GM12878 (cell line): ENCODE results near the gene ACOT13. TPM values are rescaled to one million over a fixed set of nuclear protein-coding genes. Genes with fewer than 3 reads are reported as not detected.
A peak's percentile ranks its signal among the peaks of the same experiment; 100 is the strongest.

Source experiments
- ATAC-seq: fragments of 200-7000 bp; cut with Tn5 transposase; 3 replicates; pipeline ENCODE4 v1.9.1; 2020; ENCODE audit warnings: mild to moderate bottlenecking, moderate library complexity
- BruUV-seq: library from RNA; stranded (reverse); fragments of 400-500 nt; replicated peaks from 2 replicates; lab custom pipeline; 2021; lab: Mats Ljungman, UMichigan
- CTCF ChIA-PET: fragments of 300-600 bp; sonication (Branson Sonifier 250); formaldehyde crosslinking; extraction: SDS; loops from one replicate; lab custom pipeline; 2021; ENCODE audit warnings: inconsistent platforms; lab: Yijun Ruan, JAX
- POLR2A ChIA-PET: fragments of 350-600 bp; formaldehyde crosslinking; extraction: SDS; loops from one replicate; lab custom pipeline; 2021; ENCODE audit warnings: inconsistent platforms; lab: Charles Lee
- RAD21 ChIA-PET: fragments of 300-600 bp; sonication (Branson Sonifier 250); formaldehyde crosslinking; loops from one replicate; lab custom pipeline; 2023; ENCODE audit warnings: antibody characterized with exemption; ENCODE audit not compliant: unreplicated experiment; lab: Charles Lee
- SMC1A ChIA-PET: fragments of 300-600 bp; sonication (Branson Sonifier 250); formaldehyde crosslinking; loops from one replicate; lab custom pipeline; 2023; ENCODE audit not compliant: unreplicated experiment, uncharacterized antibody; lab: Charles Lee
- DNase-seq: peaks from one replicate; pipeline ENCODE4 v3.0.0-alpha.2; 2011; ENCODE audit warnings: low read depth, low spot score
- FAIRE-seq: peaks from 3 replicates; lab custom pipeline; 2011; peaks lifted over from hg19 to GRCh38; lab: Jason Lieb, UNC
- H2AFZ ChIP-seq: 2 replicates; pipeline ENCODE4 v1.6.0; 2011; ENCODE audit warnings: low read depth, low read length, control low read depth; ENCODE audit not compliant: control insufficient read depth
- H3K27ac ChIP-seq: 2 replicates; pipeline ENCODE4 v1.5.1; 2011; ENCODE audit warnings: control low read depth; ENCODE audit not compliant: control insufficient read depth, insufficient read depth
- H3K27me3 ChIP-seq, 2 experiments: replicated peaks in 1 of 2; 2 replicates each; pipeline versions ENCODE4 v1.6.0 to v1.6.1; 2011; ENCODE audit warnings: low read length in 1 of 2; ENCODE audit not compliant: control insufficient read depth in 2 of 2, insufficient read depth in 2 of 2
- H3K36me3 ChIP-seq, 2 experiments: 2 replicates each; pipeline ENCODE4 v1.5.1; 2011; ENCODE audit warnings: low read length in 1 of 2; ENCODE audit not compliant: control insufficient read depth in 2 of 2, insufficient read depth in 2 of 2
- H3K4me1 ChIP-seq: 2 replicates; pipeline ENCODE4 v1.6.1; 2011; ENCODE audit warnings: mild to moderate bottlenecking, low read length, moderate library complexity, mixed read lengths; ENCODE audit not compliant: control insufficient read depth, insufficient read depth
- H3K4me2 ChIP-seq: 2 replicates; pipeline ENCODE4 v1.6.0; 2011; ENCODE audit warnings: control low read depth; ENCODE audit not compliant: control insufficient read depth, insufficient read depth
- H3K4me3 ChIP-seq: fragments of 200-600 bp; sonication (generic); 2 replicates; pipeline ENCODE4 v1.5.1; 2016
- H3K79me2 ChIP-seq: 2 replicates; pipeline ENCODE4 v1.6.0; 2011; ENCODE audit warnings: low read length; ENCODE audit not compliant: control insufficient read depth, insufficient read depth
- H3K9ac ChIP-seq: 2 replicates; pipeline ENCODE4 v1.8.0; 2011; ENCODE audit warnings: low read length, control low read depth, mixed read lengths; ENCODE audit not compliant: control insufficient read depth, insufficient read depth
- H3K9me3 ChIP-seq: replicated peaks from 3 replicates; pipeline ENCODE4 v1.5.1; 2011; ENCODE audit warnings: mild to moderate bottlenecking, low read length; ENCODE audit not compliant: control insufficient read depth, insufficient read depth
- H4K20me1 ChIP-seq: 2 replicates; pipeline ENCODE4 v1.6.0; 2011; ENCODE audit not compliant: control insufficient read depth, insufficient read depth
- CHD2 ChIP-seq: IDR thresholded peaks from 2 replicates; pipeline ENCODE4 v1.6.1; 2011; ENCODE audit warnings: low read depth, low read length, improper control_type of control experiment, borderline replicate concordance
- CREM ChIP-seq: IDR thresholded peaks from 2 replicates; pipeline ENCODE4 v1.6.1; 2014; ENCODE audit warnings: antibody characterized with exemption, low read depth
- MXI1 ChIP-seq: fragments of 150-350 bp; IDR thresholded peaks from 2 replicates; pipeline ENCODE4 v1.6.1; 2011; ENCODE audit warnings: low read depth, mild to moderate bottlenecking, inconsistent platforms, low read length, improper control_type of control experiment
- NFYA ChIP-seq: IDR thresholded peaks from 2 replicates; pipeline ENCODE4 v1.6.1; 2011; ENCODE audit warnings: low read depth, mild to moderate bottlenecking, low read length, improper control_type of control experiment, borderline replicate concordance
- SMARCA5 ChIP-seq: fragments of 450-650 bp; IDR thresholded peaks from 2 replicates; pipeline ENCODE4 v1.6.1; 2017; ENCODE audit warnings: mild to moderate bottlenecking
- SMC3 ChIP-seq: IDR thresholded peaks from 2 replicates; pipeline ENCODE4 v1.6.1; 2011; ENCODE audit warnings: low read length, improper control_type of control experiment, borderline replicate concordance
- WGBS: methylation state at CpG from one replicate; pipeline ENCODE4 v1.1.6; 2016; ENCODE audit warnings: low lambda C conversion rate; ENCODE audit not compliant: insufficient replicate concordance, insufficient coverage; ENCODE audit errors: missing lambda C conversion rate; 5-methylcytosine and 5-hydroxymethylcytosine counted together
- in situ Hi-C: fragments of 300-500 bp; cut with MboI; formaldehyde crosslinking; loops from 9 replicates; pipeline ENCODE4 v1.14.3; 2018; ENCODE audit warnings: mixed read lengths
- intact Hi-C: fragments of 100-400 bp; cut with micrococcal nuclease; formaldehyde crosslinking; loops from one replicate; pipeline ENCODE4 v1.14.2; 2022; ENCODE audit not compliant: unreplicated experiment
- polyA plus RNA-seq, 11 experiments: library from polyadenylated mRNA; depleted of rRNA in 4 of 11; unstranded in 6 of 11; stranded (reverse) in 5 of 11; fragments of >200 nt; fragmentation: Nextera tagmentation in 4 of 11; fragmentation: Illumina TruSeq in 1 of 11; extraction: Ambion mirVana in 4 of 11; extraction: Trizol in 1 of 11; gene quantifications; 1 replicate in 1 of 11; 2 replicates in 10 of 11; pipeline versions ENCODE4 v1.2.1 to v1.2.3, GENCODE V29; 2011 to 2016; ENCODE audit warnings: inconsistent platforms in 2 of 11, missing spikeins in 2 of 11, low read depth in 1 of 11
- total RNA-seq, 4 experiments: library from RNA; depleted of rRNA in 3 of 4; stranded (reverse); fragments of >200 nt in 3 of 4; fragmentation: Illumina TruSeq in 1 of 4; extraction: Trizol in 1 of 4; gene quantifications; 2 replicates each; pipeline versions ENCODE4 v1.2.1 to v1.2.3, GENCODE V29; 2013 to 2021

The ACOT13 gene
- total and polyA plus RNA-seq, 10 of the 15 experiments (the other 5 are each of a cell fraction or from before 2014, with no cell fraction given): 6.0 to 60.6 (median 36.6) TPM

DNA sequence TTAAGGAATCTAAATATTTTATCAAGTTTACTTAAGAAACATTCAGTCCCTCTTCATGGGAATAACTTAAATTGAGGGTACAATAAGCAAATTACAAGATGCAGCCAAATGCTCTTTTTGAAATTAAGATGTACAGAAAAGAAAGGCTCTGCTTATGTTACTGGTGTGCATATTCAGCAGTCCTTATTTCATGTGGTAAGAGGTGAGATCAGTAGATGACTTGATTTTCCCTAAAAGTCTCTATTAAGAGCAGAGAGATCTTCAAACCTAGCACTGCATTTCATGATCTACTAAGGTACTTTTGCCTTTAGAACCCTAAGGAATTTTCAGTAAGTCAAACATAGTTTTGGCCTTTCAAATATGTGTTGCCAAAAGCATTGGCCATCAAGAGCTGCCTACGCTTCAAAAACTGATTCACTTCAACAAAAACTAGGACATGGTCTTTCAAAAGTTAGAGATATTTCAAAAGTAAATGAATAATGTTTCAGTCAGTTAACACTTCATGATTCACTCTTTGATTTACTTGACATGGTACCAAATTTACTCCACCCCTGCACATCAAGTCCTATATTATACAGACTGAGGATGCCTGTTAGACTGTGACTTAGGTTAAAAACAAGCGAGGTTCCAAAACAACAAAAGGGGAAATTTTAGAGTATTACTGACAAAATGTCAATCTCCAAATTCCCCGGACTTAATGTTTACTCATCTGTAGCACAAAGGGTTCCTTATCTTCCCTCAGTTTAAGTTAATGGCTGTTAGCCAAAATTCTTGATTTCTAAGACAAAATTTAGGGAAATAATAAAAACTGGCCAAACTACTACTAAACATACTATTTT, 32.9 kb downstream of the ACOT13 start:
- Histone ChIP-seq H3K9ac (no peak overlapping the region), H3K36me3 (peaks cover 0 to 7% of the 10 kb centered on the region in 2 experiments; a peak in 2 of 4 replicates), H3K9me3 (no peaks in the 10 kb centered on the region), H4K20me1 (no peaks in the 10 kb centered on the region), H3K4me1 (no peaks in the 10 kb centered on the region), H3K4me2 (no peak overlapping the region), H2AFZ (no peak overlapping the region), H3K27ac (no peak overlapping the region), H3K27me3 (no peaks in the 10 kb centered on the region), H3K4me3 (no peak overlapping the region), H3K79me2 (no peaks in the 10 kb centered on the region)
- intact Hi-C loops: no loop called here
- no peak for TF ChIP-seq CREM
- ChIA-PET POLR2A (interaction anchor here (0.8 kb wide), 1 partner anchor 119 kb away, joined by 6 read pairs; no protein-coding TSS in a partner anchor), SMC1A (no interaction called here), CTCF (interaction anchor here (1.4 to 3.4 kb wide), 3 partner anchors 67 to 177 kb away, joined by 3 to 10 read pairs (median 5); no protein-coding TSS in a partner anchor), RAD21 (no interaction called here)
- FAIRE-seq (no peak), ATAC-seq (no peak), DNase-seq (no peak)
- in situ Hi-C loops: loop anchor here (5.0 to 25.0 kb wide), 4 partner anchors 117 to 637 kb away; no protein-coding TSS in a partner anchor
- WGBS: 42% methylated on average over 3 of the region's 3 CpGs
- no TSS peak for BruUV-seq

GRCh38 chr6:24702720-24703282, 35.9 kb downstream of the ACOT13 start:
- no peak for TF ChIP-seq SMARCA5
- no peak for TF ChIP-seq NFYA
- no peak for TF ChIP-seq SMC3
- no peak for TF ChIP-seq CHD2
- no peak for TF ChIP-seq MXI1
- TF ChIP-seq, all 136 proteins: peak for 0
- Histone ChIP-seq H2AFZ (no peak overlapping the region), H3K9me3 (no peaks in the 10 kb centered on the region), H3K27me3 (no peaks in the 10 kb centered on the region), H3K36me3 (peaks cover 4 to 9% of the 10 kb centered on the region in 2 experiments), H3K27ac (no peak overlapping the region), H3K4me3 (no peak overlapping the region), H3K9ac (no peak overlapping the region), H3K4me2 (no peak overlapping the region), H3K4me1 (no peaks in the 10 kb centered on the region), H4K20me1 (no peaks in the 10 kb centered on the region), H3K79me2 (no peaks in the 10 kb centered on the region; the same call in 1 of the 2 replicates)
- in situ Hi-C loops (loop anchor here (25.0 kb wide), 1 partner anchor 640 kb away; no protein-coding TSS in a partner anchor), intact Hi-C loops (no loop called here)
- WGBS: 71% methylated on average over 4 of the region's 4 CpGs
- ChIA-PET POLR2A (interaction anchor here (1.6 kb wide), 1 partner anchor 12 kb away, joined by 6 read pairs; no protein-coding TSS in a partner anchor), RAD21 (interaction anchor here (1.1 to 1.2 kb wide), 2 partner anchors 40 to 69 kb away, joined by 3 to 4 read pairs; no protein-coding TSS in a partner anchor), SMC1A (interaction anchor here (2.1 to 3.5 kb wide), 4 partner anchors 10 to 122 kb away, joined by 4 to 15 read pairs (median 10); partner anchors contain the start of gene C6orf62), CTCF (interaction anchor here (0.8 to 2.1 kb wide), 6 partner anchors 12 to 209 kb away, joined by 3 to 10 read pairs (median 6); partner anchors contain the start of gene ALDH5A1)
- FAIRE-seq (no peak), DNase-seq (no peak), ATAC-seq (peak; percentile 29)
- BruUV-seq: no TSS peak
